Bronchial epithelial cell (primary cell): ENCODE data around the gene SAMD9. TPM values are rescaled to one million over a fixed set of nuclear protein-coding genes. Genes with fewer than 3 reads are reported as not detected.
"Not testable (repeated sequence)": the region's sequence is repeated elsewhere in the genome, so short reads cannot be mapped to it uniquely, and the experiment has no call there.

Experiments
- DNase-seq: peaks from one replicate; pipeline ENCODE4 v3.0.0-alpha.2; 2010; ENCODE audit warnings: low read depth
- FAIRE-seq: peaks from 2 replicates; lab custom pipeline; 2011; peaks lifted over from hg19 to GRCh38; lab: Jason Lieb, UNC
- H3K27me3 ChIP-seq: 2 replicates; pipeline ENCODE4 v1.5.1; 2011; ENCODE audit warnings: low read length; ENCODE audit not compliant: control insufficient read depth, insufficient read depth
- H3K36me3 ChIP-seq: 2 replicates; pipeline ENCODE4 v1.5.1; 2011; ENCODE audit warnings: low read length; ENCODE audit not compliant: control insufficient read depth, insufficient read depth
- H3K4me3 ChIP-seq: 2 replicates; pipeline ENCODE4 v1.5.1; 2011; ENCODE audit warnings: mild to moderate bottlenecking, low read depth, low read length, control low read depth
- total RNA-seq: library from RNA; depleted of rRNA; stranded (reverse); fragments of >200 nt; gene quantifications from 2 replicates; pipeline ENCODE4 v1.2.1, GENCODE V29; 2014
- TF ChIP-seq, protein P1 (sequence below): IDR thresholded peaks from 2 replicates; pipeline ENCODE4 v1.5.1; 2011; ENCODE audit warnings: mild to moderate bottlenecking, moderate library complexity, low read length, control low read depth, inconsistent platforms; ENCODE audit not compliant: insufficient read depth, severe bottlenecking

Gene SAMD9
- total RNA-seq, 1 donor from 2014 or later, result 5.5 TPM

DNA sequence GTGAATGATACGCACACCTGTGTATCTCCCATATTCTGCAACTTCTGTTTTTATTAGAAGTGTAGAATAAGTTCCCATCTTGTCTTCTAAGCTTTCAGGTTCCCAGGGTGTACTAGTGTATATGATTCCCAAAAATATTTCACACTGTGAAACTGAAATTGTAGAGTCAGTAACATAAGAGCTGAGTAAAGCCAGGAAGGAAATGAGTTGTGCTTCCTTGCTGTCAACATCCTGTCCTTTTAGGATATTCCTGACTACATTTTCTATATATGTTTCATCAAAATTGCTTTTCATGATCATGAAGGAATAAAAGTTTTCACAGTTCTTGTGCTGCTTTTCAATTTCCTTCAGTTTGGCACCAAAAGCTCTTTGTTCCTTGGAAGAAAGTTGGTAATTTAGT lies 15.2 kb upstream of the SAMD9 start:
- Histone ChIP-seq H3K27me3 (peaks cover 2% of the 10 kb centered on the region), H3K36me3 (no peaks in the 10 kb centered on the region), H3K4me3 (no peak overlapping the region)
- DNase-seq (no peak), FAIRE-seq (no peak)
- TF ChIP-seq, protein P1, sequence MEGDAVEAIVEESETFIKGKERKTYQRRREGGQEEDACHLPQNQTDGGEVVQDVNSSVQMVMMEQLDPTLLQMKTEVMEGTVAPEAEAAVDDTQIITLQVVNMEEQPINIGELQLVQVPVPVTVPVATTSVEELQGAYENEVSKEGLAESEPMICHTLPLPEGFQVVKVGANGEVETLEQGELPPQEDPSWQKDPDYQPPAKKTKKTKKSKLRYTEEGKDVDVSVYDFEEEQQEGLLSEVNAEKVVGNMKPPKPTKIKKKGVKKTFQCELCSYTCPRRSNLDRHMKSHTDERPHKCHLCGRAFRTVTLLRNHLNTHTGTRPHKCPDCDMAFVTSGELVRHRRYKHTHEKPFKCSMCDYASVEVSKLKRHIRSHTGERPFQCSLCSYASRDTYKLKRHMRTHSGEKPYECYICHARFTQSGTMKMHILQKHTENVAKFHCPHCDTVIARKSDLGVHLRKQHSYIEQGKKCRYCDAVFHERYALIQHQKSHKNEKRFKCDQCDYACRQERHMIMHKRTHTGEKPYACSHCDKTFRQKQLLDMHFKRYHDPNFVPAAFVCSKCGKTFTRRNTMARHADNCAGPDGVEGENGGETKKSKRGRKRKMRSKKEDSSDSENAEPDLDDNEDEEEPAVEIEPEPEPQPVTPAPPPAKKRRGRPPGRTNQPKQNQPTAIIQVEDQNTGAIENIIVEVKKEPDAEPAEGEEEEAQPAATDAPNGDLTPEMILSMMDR, result no peak

DNA sequence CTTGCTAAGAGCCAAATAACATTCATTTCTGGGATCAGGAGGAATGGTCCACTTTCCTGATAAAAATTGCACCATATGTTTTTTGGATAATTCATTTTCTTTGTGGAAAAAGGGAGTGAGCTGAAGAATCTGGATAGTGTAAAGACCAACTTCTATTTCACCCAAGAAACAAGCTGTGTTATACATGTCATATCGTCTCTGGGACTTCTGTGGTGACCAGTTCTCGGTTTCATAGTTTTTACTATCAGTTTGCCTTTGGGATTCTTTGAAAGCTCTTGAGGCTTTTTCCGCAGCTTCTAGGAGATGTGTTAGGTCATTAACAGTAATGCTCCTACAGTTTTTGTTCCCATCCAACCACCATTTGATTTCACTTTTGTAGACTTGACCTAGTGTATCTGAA lies 14.4 kb upstream of the SAMD9 start:
- no peak overlapping the region for H3K4me3 ChIP-seq
- H3K36me3 ChIP-seq, result no peaks in the 10 kb centered on the region
- peaks cover 2% of the 10 kb centered on the region for H3K27me3 ChIP-seq
- TF ChIP-seq, protein P1, result no peak
- FAIRE-seq (no peak), DNase-seq (no peak)

DNA sequence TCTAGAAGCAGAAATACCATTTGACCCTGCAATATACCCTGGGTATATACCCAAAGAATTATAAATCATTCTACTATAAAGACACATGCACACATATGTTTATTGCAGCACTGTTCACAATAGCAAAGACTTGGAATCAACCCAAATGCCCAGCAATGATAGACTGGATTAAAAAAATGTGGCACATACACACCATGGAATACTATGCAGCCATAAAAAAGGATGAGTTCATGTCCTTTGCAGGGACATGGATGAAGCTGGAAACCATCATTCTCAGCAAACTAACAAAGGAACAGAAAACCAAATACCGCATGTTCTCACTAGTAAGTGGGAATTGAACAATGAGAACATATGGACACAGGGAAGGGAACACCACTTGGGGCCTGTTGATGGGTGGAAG lies 9.2 kb upstream of the SAMD9 start:
- H3K27me3 ChIP-seq, DNase-seq, H3K36me3 ChIP-seq, H3K4me3 ChIP-seq, FAIRE-seq: not testable (repeated sequence)

DNA sequence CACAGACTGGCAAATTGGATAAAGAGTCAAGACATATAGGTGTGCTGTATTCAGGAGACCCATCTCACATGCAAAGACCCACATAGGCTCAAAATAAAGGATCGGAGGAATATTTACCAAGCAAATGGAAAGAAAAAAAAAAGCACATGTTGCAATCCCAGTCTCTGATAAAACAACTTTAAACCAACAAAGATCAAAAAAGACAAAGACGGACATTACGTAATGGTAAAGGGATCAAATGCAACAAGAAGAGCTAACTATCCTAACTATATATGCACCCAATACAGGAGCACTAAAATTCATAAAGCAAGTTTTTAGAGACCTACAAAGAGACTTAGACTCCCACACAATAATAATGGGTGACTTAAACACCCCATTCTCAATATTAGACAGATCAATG lies 5.8 kb upstream of the SAMD9 start:
- not testable (repeated sequence) for FAIRE-seq, H3K36me3 ChIP-seq, H3K27me3 ChIP-seq, H3K4me3 ChIP-seq, DNase-seq

DNA sequence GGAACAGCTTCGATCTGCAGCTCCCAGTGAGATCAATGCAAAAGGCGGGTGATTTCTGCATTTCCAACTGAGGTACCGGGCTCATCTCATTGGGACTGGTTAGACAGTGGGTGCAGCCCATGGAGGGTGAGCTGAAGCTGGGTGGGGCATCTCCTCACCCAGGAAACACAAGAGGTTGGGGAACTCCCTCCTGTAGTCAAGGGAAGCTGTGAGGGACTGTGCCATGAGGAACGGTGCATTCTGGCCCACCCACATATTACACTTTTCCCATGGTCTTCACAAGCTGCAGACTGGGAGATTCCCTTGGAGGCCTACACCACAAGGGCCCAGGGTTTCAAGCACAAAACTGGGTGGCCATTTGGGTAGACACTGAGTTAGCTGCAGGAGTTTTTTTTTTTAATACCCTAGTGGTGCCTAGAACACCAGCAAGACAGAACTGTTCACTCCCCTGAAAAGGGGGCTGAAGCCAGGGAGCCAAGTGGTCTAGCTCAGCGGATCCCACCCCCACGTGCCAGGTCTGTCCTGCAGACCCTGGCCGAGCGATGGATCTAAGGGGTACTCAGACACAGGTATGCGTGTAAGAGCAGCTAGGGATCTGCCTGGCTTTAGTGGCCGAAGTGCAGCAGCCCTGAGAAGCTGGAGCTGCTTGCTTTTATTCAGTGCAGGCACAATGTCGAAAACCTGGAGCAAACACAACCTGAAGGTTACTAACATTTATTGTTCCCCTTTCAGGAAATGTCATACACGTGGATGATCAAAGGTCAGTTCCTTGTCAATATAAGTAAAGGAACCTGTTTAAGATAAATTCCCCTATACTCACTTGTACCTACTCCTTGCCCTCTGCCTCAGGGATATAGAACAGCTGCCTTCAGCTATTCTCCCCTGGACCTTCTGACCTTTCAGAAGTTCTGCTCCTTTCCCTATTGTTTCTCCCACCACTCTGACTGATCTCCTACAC lies 3.1 kb upstream of the SAMD9 start:
- FAIRE-seq, result no peak
- Histone ChIP-seq H3K36me3 (no peaks in the 10 kb centered on the region), H3K27me3 (no peaks in the 10 kb centered on the region), H3K4me3 (no peak overlapping the region)
- TF ChIP-seq, protein P1, result no peak
- DNase-seq, result no peak

DNA sequence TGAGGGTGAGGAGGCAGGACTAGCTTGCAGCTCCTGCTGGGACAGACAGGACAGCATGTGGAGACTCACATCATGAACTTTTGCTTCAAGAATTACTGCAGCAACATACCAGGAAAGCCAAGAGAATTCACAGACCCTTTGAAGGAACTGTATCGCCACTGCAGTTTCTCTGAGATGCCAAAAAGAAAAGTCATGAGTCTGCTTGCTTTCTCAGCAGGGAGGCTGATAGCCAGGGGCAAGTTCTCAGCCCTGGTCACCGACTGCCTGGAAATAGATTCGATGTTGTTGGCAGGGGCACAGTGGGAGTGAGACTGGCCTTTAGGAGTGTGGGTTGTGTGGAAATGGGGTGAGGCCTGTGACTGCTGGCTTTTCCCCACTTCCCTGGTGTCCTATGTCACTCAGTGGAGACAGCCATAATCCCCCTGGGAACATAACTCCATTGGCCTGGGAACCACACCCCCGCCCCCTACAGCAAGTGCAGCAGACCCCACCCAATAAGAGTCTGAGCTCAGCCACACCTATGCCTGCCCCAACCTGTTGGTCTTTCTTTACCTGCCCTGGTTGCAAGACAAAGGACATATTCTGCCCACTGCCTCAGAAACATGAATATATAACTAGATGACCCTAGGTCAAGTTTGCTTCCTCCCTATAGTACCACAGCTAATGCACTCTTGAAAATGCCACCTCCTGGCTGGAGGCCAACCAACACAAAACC lies 1.6 kb upstream of the SAMD9 start:
- FAIRE-seq (no peak), DNase-seq (peak; percentile 47)
- Histone ChIP-seq H3K27me3 (no peaks in the 10 kb centered on the region), H3K36me3 (no peaks in the 10 kb centered on the region), H3K4me3 (no peak overlapping the region)
- TF ChIP-seq, protein P1, result no peak
